ENCODE measurements around the gene RBFOX1. TPM values are rescaled to one million over a fixed set of nuclear protein-coding genes. Genes with fewer than 3 reads are reported as not detected.

Gene RBFOX1
- total and polyA plus RNA-seq, 9 donors = 0.28 to 2.6 (median 0.48) TPM; not detected in 2

GRCh38 chr16:7420843-7421242 lies 88.2 kb downstream of the RBFOX1 start:
- H3K36me3 ChIP-seq = no peaks in the 10 kb centered on the region
- DNase-seq = no peak
- no peak overlapping the region for H3K27ac ChIP-seq
- no peaks in the 10 kb centered on the region for H3K27me3 ChIP-seq
- no peak overlapping the region for H3K4me3 ChIP-seq
- H3K4me1 ChIP-seq (ENCODE audit: insufficient read depth) = no peaks in the 10 kb centered on the region
- 93 to 95% (median 95%) methylated on average over 6 of the region's 6 CpGs for WGBS, 3 donors
- H3K9me3 ChIP-seq = no peaks in the 10 kb centered on the region
- no peak for TF ChIP-seq POLR2A (IDR thresholded peaks at IDR 0.05)
- no peak for TF ChIP-seq EP300 (IDR thresholded peaks at IDR 0.05)
- TF ChIP-seq CTCF (IDR thresholded peaks at IDR 0.05) = no peak
- intact Hi-C loops (cut with DNase I) = no loop called here

DNA sequence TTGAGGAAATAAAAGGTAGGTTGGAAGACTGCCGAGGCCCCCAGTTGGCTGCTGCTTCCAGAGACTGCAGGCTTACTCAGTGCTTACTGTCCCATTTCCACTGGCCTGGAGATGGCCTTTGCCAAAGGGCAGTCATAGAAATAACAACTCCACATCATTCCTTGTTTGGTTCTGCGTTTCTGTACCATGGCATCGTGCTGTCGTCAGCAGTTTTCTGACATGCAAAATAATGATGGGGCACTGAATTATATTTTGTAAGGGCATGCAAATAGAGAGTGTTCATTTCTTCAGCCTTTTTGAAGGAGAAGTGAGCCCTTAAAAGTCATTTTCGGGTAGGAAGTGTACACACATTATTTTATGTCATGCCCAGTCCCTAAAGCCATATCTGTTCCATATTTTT lies 88.9 kb downstream of the RBFOX1 start:
- Histone ChIP-seq H3K4me3 (no peak overlapping the region), H3K27me3 (no peaks in the 10 kb centered on the region), H3K4me1 (ENCODE audit: insufficient read depth) (no peaks in the 10 kb centered on the region), H3K9me3 (no peaks in the 10 kb centered on the region), H3K27ac (no peak overlapping the region), H3K36me3 (no peaks in the 10 kb centered on the region)
- TF ChIP-seq EP300 (IDR thresholded peaks at IDR 0.05) (no peak), POLR2A (IDR thresholded peaks at IDR 0.05) (no peak), CTCF (IDR thresholded peaks at IDR 0.05) (no peak)
- DNase-seq = no peak
- intact Hi-C loops (cut with DNase I) = no loop called here
- WGBS, 3 donors = 76 to 79% (median 78%) methylated on average over 5 of the region's 5 CpGs

DNA sequence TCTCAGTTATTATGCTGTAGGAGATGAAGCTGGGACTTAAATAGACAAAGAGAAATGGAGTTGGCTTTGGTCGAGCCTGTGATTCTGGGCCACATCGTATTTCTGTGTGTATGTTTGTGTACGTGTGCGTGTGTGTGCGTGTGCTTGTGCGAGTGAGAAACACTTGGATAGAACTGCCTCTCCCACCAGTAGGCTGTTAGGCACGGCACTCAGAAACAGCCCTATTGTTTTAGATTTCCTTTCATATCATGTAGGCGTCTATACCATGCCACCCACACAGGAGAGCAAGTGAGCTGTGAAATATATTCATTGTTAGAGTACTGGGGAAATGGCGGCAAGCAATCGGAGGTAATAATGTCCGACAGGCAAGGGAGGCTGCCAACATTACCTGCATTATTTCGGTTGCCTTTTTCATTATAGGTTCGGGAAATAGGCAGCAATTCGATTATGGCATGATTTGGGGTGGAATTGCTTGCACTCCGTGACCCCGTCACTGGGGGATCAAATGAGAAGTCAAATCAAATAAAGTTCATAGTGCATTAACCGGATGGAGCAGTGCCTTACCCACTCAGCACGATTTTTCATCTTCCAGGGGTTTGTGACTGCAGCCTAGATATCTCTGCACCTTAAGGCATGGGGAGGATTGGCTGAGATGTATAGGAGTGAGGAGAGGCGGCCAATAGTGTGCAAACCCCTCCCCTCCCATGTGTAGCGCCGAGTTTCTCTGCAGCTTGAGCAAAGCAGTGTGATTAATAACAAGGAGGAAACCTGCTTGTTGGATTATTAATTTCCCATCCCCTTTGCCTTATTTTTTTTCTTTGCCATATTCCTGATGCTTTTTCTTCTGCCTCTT lies 89.6 kb downstream of the RBFOX1 start:
- WGBS, 3 donors = 87 to 88% (median 87%) methylated on average over 21 of the region's 21 CpGs
- DNase-seq = no peak
- Histone ChIP-seq H3K9me3 (no peaks in the 10 kb centered on the region), H3K36me3 (no peaks in the 10 kb centered on the region), H3K4me3 (no peak overlapping the region), H3K27me3 (no peaks in the 10 kb centered on the region), H3K4me1 (ENCODE audit: insufficient read depth) (no peaks in the 10 kb centered on the region), H3K27ac (no peak overlapping the region)
- no peak for TF ChIP-seq CTCF (IDR thresholded peaks at IDR 0.05)
- TF ChIP-seq EP300 (IDR thresholded peaks at IDR 0.05) = no peak
- no peak for TF ChIP-seq POLR2A (IDR thresholded peaks at IDR 0.05)
- intact Hi-C loops (cut with DNase I) = no loop called here

- no peak overlapping the region for H3K4me3 ChIP-seq
- no peaks in the 10 kb centered on the region for H3K9me3 ChIP-seq
- no peaks in the 10 kb centered on the region for H3K27me3 ChIP-seq
- WGBS, 3 donors = 59 to 70% (median 65%) methylated on average over 4 of the region's 4 CpGs
- H3K4me1 ChIP-seq (ENCODE audit: insufficient read depth) = no peaks in the 10 kb centered on the region
- no peak for DNase-seq
- H3K27ac ChIP-seq = no peak overlapping the region
- no peaks in the 10 kb centered on the region for H3K36me3 ChIP-seq
- intact Hi-C loops (cut with DNase I) = no loop called here
- TF ChIP-seq EP300 (IDR thresholded peaks at IDR 0.05) = no peak
- no peak for TF ChIP-seq POLR2A (IDR thresholded peaks at IDR 0.05)
- no peak for TF ChIP-seq CTCF (IDR thresholded peaks at IDR 0.05)
Observed at GRCh38 chr16:7423434-7424044, 90.9 kb downstream of the RBFOX1 start.

Measured in ovary (tissue), 9 donors.